T-helper 2 cell (primary cell): Measurements from ENCODE around the gene SRGAP2B.
"Not testable (repeated sequence)": the region's sequence is repeated elsewhere in the genome, so short reads cannot be mapped to it uniquely, and the experiment has no call there.

ENCODE experiments used
- DNase-seq, 5 experiments: peaks; one replicate each; pipeline versions ENCODE4 v3.0.0 to v3.0.0-alpha.2; 2012 to 2022
- total RNA-seq, 2 donors: gene quantifications; one replicate each; lab custom pipeline; 2026; lab: John Stamatoyannopoulos, UW

SRGAP2B gene
- 3.8 to 4.7 reads per million in 2 donors for total RNA-seq

- not testable (repeated sequence) for DNase-seq
Observed at GRCh38 chr1:145095284-145096057, at the start of gene SRGAP2B, which contains the start of gene FAM72D. Gene SRGAP2B (minus strand): TSS chr1:145095328. CDS start chr1:145092901, 2,427 bp downstream. Gene FAM72D (plus strand): TSS chr1:145095974. CDS start chr1:145096848, 874 bp downstream.

GRCh38 chr1:145144264-145144913, 49.3 kb upstream of the SRGAP2B start:
- DNase-seq, result not testable (repeated sequence)

- DNase-seq, result not testable (repeated sequence)
Observed at GRCh38 chr1:145140549-145140948, 45.4 kb upstream of the SRGAP2B start.

- DNase-seq, result not testable (repeated sequence)
Observed at GRCh38 chr1:145134476-145134875, 39.3 kb upstream of the SRGAP2B start.

GRCh38 chr1:145128697-145129469, 33.8 kb upstream of the SRGAP2B start:
- DNase-seq, result not testable (repeated sequence)

GRCh38 chr1:145127144-145127543, 32.0 kb upstream of the SRGAP2B start:
- not testable (repeated sequence) for DNase-seq

- DNase-seq, result not testable (repeated sequence)
Observed at GRCh38 chr1:145125112-145125511, 30.0 kb upstream of the SRGAP2B start.

GRCh38 chr1:145123992-145124641, 29.0 kb upstream of the SRGAP2B start:
- not testable (repeated sequence) for DNase-seq

GRCh38 chr1:145123062-145123395, 27.9 kb upstream of the SRGAP2B start:
- DNase-seq, result not testable (repeated sequence)

GRCh38 chr1:145122344-145123061, 27.4 kb upstream of the SRGAP2B start:
- DNase-seq, result not testable (repeated sequence)

GRCh38 chr1:145119842-145120241, 24.7 kb upstream of the SRGAP2B start:
- not testable (repeated sequence) for DNase-seq

- not testable (repeated sequence) for DNase-seq
Observed at GRCh38 chr1:145115587-145116493, 20.7 kb upstream of the SRGAP2B start.

- DNase-seq, result not testable (repeated sequence)
Observed at GRCh38 chr1:145114560-145115057, 19.5 kb upstream of the SRGAP2B start.

- DNase-seq, result not testable (repeated sequence)
Observed at GRCh38 chr1:145112703-145113102, 17.6 kb upstream of the SRGAP2B start.

GRCh38 chr1:145111674-145112073, 16.5 kb upstream of the SRGAP2B start:
- not testable (repeated sequence) for DNase-seq

GRCh38 chr1:145103294-145103693, 8.2 kb upstream of the SRGAP2B start:
- not testable (repeated sequence) for DNase-seq

- DNase-seq, result not testable (repeated sequence)
Observed at GRCh38 chr1:145101725-145102124, 6.6 kb upstream of the SRGAP2B start.

GRCh38 chr1:145094655-145095211, 395 bp downstream of the SRGAP2B start:
- not testable (repeated sequence) for DNase-seq

- not testable (repeated sequence) for DNase-seq
Observed at GRCh38 chr1:145093517-145094149, 1.5 kb downstream of the SRGAP2B start.
